Right renal pelvis (tissue), 4 donors: ENCODE data around the gene BOD1. TPM values are rescaled to one million over a fixed set of nuclear protein-coding genes. Genes with fewer than 3 reads are reported as not detected.
A peak's percentile ranks its signal among the peaks of the same experiment; 100 is the strongest.

ENCODE experiments used
- DNase-seq, 4 donors: peaks; one replicate each; pipeline ENCODE4 v3.0.0-alpha.2; 2013; ENCODE audit warnings: low read depth in 4 of 4, low spot score in 3 of 4, missing footprints in 1 of 4
- polyA plus RNA-seq, 4 donors: library from polyadenylated mRNA; unstranded; fragments of 120-200 nt; gene quantifications; one replicate each; pipeline ENCODE4 v1.2.1, GENCODE V29; 2013; ENCODE audit not compliant: insufficient read length in 4 of 4

Gene BOD1
- polyA plus RNA-seq, 4 donors, result 109 to 118 (median 116) TPM

DNA sequence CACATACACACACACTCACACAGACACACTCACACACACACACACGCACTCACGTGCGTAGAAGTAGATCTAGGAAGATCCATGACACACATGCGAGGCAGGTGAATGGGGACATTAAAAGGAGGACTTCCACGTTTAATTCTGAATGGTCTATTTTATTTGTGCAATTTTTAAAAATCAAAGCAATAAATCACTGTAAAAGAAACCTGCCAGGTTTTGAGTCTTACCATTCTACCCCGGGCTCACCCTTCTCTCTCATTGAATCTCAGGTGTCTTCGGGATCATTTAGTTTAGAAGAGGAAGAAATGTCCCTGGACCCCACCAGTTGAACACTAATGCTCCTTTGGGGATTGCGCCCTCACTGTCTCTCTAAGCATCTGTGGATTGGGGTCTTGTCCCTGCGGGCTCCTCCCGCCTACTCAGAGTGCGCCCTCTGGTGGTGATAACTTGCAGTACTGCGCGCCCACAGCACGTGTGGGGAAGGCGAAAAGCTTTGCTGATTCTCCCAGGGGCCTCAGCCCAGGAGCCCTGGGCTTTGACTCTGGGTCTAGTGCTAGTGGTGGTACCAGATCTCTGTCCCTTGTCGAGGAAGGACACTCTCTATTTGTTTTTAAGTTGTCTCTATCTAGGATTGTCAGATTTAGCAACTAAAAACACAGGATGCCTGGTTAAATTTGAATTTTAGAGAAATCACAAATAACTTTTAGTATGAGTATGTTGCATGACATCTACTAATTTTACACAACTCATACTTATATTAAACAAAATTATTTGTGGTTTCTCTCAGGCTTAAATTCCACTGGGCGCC lies 34.8 kb downstream of the BOD1 start:
- peak in 1 of 4 donors; percentile 23 for DNase-seq

DNA sequence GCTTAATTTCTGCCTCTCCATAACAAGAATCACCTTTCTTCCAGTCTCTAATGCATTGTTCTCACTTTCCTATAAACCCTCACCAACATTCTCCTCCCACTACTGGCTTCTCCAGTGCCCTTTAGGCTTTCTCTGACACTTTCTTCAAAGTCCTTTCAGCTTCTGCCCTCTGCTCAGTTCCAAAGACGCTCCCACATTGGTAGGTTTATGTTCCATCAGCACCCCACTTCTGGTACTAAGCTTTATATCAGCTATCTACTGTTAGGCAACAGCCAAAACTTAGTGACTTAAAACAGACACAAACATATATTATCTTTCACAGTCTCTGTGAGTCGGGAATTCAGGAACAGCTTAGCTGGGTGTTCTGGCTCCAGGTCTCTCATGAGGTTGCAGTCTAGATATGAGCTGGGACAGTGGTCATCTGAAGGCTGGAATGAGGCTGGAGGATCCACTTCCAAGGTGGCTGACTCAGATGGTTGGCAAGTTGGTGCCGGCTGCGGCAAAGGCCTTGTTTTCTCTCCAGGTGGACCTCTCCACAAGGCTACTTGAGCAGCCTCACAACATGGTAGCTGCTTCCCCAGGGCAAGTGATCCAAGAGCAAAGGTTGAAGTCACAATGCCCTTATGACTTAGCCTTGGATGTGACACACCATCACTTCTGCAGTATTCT lies 37.4 kb downstream of the BOD1 start:
- DNase-seq, result no peak

DNA sequence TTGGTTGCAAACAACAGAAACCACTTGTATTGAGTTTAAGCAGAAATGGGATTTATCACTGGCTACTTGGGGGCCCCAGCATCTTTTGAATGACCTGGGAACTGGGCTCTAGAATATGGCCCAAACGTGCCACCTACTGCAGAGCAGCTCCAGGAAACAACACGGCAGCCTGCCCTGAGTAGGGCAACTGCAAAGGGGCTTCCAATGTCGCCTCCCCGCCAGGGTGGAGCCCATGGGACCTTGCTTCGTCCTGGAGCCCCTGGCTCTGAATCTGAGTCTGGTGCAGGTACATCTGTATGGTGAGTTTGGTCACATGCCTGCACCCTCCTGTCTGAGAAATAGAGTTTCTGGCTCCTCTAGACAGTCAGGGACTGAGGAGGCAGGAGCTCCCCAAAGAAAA lies 38.6 kb downstream of the BOD1 start:
- no peak for DNase-seq

DNA sequence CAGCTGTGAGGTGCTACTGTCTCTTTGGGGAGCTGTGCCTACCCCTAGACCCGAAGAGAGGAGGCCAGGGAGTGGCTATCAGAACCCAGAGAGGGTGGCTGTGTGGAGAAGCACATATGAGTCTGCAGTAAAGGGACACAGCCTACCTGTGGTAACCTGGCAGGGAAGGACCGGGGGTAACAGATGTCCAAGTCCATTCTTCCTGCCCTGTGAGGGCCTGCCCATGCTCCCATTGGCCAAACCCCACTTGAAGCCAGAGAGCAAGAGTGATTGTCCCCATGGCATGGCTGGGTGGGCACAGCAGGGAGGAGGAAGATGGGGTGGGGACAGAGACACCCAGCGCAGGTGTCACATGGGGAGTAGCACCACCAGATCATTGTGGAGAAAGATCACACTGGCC lies 39.3 kb downstream of the BOD1 start:
- no peak for DNase-seq

- no peak for DNase-seq
Measured at GRCh38 chr5:173575985-173576384, 40.5 kb downstream of the BOD1 start.

GRCh38 chr5:173574983-173575382 lies 41.5 kb downstream of the BOD1 start:
- no peak for DNase-seq

DNA sequence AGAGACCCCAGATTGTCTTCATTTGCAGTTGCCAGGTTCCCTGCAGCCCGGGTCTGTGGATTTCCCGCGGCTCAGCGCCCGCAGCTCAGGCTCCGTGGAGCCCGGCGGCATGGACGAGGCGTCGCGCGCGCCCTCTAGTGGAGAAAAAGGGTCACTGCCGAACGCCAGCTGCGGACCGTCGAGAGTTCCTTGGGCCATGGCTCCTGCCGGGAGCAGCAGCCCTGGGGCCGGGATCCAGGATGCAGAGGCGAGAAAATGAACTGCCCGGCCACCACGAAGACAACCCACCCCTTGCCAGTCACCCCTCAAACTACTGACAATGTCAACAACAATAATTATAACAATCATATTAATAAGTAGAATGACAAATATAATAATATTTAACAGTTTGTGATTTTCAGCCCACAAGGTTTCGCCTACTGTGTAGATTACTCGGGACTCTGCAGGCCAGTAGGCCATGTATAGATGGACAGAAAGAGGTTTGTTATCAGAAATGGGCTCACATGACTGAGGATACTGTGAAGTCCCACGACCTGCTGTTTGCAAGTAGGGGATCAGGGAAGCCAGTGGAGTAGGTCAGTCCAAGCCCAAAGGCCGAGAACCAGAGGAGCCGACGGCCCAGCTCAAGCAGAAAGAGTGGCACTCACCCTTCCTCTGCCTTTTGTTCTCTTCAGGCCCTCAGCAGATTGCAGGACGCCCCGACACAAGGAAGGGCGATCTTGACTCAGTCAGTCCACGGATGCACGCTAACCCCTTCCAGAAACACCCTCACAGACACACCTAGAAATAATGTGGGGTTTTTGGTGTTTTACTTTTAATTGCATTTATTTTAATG lies 43.1 kb downstream of the BOD1 start:
- DNase-seq, result peak in 3 of 4 donors; percentile 33 to 65 (median 43)

DNA sequence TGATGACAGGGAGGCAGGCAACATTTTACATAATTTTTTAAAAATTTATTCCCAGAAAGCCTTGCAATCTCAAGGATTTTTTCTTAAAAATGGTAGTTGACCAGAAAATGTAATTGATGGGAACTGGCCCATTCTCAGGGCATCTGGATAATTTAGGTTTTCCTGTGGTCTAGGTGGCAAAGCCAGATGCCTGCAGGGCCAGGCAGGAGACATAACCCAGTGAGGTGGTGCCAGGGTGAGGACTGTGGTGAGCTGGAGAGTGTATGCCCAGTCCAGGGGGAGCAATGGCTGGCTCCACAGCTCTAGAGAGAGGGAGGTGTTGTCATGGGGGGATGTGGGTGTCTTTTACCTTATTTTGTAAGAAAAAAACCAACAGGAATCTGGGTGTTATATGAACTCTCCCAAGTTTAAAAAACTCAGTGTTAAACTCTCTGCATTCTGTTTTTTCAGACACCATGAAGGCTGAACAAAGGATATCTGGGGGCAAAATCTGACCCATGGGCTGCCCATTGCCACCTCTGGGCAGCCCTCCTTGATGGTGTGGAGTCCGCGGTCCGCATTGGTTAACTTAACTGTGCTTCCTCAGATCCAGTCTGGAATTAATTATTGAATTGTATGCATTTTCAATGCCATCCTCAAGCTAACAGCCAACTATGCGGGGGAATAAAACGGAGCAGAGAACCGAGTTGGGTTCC lies 43.9 kb downstream of the BOD1 start:
- DNase-seq, result no peak

DNA sequence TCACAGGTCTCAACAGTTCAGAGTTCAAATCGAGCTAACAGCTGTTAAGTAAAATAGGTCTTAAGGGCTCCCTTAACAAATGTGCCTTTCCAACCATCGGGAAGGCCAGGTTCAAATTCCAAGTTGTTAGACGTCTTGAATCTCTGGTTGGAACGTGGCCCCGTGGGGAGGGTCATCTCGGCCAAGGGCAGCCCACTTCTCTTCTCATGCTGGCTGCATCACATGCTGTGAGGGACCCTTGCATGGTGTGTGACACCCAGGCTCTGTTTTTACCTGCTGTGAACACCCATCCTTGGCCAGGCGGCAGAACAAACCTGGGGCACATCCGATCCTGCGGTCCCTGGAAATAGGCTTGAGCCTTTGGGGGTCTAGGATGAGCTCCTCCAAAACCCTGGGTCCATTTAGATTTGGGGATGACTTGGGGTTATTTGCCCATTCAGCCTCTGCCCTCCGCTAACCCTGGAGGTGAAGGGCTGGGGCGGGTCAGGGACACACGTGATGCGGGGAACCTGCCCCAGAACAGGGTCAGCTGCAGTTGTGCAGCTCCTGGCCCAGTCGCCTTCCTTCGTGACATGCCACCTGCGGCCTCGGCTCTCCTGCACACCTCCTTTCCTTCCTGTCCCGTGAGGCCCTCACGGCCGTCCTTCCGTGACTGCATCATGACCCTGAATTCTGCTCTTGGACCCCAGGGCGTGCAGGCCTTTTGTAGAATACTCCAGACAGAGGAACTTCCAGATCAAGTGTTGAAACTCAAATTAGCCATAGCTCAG lies 45.9 kb downstream of the BOD1 start:
- no peak for DNase-seq

- DNase-seq, result no peak
Measured at GRCh38 chr5:173568703-173569102, 47.7 kb downstream of the BOD1 start.

DNA sequence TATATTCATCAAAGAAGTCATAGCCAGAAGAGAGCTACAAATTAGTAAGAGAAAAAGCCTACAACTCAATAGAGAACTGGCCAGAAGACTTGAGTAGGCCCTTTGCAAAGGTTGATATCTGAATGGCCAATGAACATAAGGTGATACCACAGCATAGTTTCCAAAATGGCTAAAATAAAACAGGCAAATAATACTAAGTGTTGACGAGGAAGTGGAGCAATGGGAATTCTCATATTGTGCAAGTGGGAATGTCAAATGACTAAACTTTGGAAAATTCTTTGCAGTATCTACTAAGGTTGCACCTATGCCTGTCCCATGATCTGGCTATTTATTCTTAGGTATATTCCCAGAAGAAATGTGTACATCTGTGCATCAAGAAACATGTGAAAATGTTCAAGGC lies 48.3 kb downstream of the BOD1 start:
- no peak for DNase-seq

DNA sequence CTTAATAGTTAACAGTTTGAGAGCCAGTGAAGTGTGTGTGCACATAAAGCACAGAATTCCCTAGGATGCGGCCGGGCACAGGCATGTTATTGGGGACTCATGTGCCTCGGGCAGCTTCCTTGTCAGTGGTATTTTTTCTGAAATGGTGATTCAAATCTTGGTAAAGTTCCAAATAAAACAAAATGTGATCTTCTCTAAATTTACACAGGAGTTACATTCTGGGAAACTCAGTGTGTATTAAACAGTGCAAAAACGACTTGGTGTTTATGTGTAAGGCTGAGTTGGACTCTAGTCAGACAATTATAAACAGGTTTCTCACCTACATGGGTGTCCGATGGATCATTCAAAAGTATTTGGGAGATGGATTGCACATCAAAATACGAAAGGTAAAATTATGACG lies 48.9 kb downstream of the BOD1 start:
- DNase-seq, result no peak

DNA sequence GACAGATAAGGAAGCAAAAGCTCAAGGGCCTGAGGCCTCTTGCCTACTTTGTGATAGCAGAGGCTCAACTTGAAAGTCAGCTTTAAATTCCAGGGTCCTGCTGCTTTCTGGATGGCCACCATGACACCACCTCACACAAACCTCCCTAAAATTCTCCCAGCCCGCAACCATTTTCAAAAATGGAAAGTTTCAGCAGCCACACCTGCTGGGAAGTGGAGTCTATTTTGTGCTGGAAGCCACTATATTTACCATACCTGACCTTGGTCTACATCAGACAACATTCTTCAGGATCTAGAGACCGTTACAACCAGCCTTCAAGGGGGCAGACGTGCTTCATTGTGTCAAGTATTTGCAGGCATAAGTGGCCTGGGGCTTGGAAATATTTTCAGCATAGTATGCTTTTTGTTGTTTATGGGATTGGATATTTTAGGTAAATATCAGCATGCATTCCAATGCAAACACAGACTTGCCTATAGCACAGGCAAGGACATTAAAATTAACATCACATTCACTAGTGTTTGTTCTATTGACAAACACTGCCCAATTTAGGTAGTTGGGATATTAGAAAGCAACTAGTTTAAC lies 50.9 kb downstream of the BOD1 start:
- no peak for DNase-seq

- DNase-seq, result no peak
Measured at GRCh38 chr5:173564106-173564505, 52.3 kb downstream of the BOD1 start.

- DNase-seq, result no peak
Measured at GRCh38 chr5:173563246-173563645, 53.2 kb downstream of the BOD1 start.

- DNase-seq, result no peak
Measured at GRCh38 chr5:173562451-173562850, 54.0 kb downstream of the BOD1 start.
